Activated naive CD8-positive, alpha-beta T cell treated with anti-CD3 and anti-CD28 coated beads, Interleukin-2, amount 10 ng/mL, durations not matched to agents 7 days and 5 days (primary cell): ENCODE data around the gene CETP. TPM values are rescaled to one million over a fixed set of nuclear protein-coding genes. Genes with fewer than 3 reads are reported as not detected.
A peak's percentile ranks its signal among the peaks of the same experiment; 100 is the strongest.
"Not testable (repeated sequence)": the region's sequence is repeated elsewhere in the genome, so short reads cannot be mapped to it uniquely, and the experiment has no call there.

Experiments
- ATAC-seq: fragments of 150-1000 bp; cut with Tn5 transposase; one replicate; pipeline ENCODE4 v1.10.0; 2021; ENCODE audit warnings: low read depth, moderate library complexity
- POLR2A ChIA-PET: fragments of 350-600 bp; sonication (Branson Sonifier 250); formaldehyde crosslinking; loops from one replicate; lab custom pipeline; 2021; ENCODE audit warnings: antibody characterized with exemption; lab: Charles Lee
- DNase-seq: peaks from one replicate; pipeline ENCODE4 v3.0.0; 2021
- H3K27ac Mint-ChIP-seq: one replicate; pipeline ENCODE4 v1.8.0; 2022; ENCODE audit warnings: mild to moderate bottlenecking, mixed read lengths
- H3K27me3 Mint-ChIP-seq: one replicate; pipeline ENCODE4 v1.8.0; 2022; ENCODE audit warnings: mild to moderate bottlenecking, moderate library complexity, mixed read lengths
- H3K36me3 Mint-ChIP-seq: one replicate; pipeline ENCODE4 v1.8.0; 2021; ENCODE audit warnings: mild to moderate bottlenecking, mixed read lengths
- H3K4me1 Mint-ChIP-seq: one replicate; pipeline ENCODE4 v1.8.0; 2021; ENCODE audit warnings: mixed read lengths
- H3K4me3 Mint-ChIP-seq: one replicate; pipeline ENCODE4 v1.8.0; 2022; ENCODE audit warnings: mild to moderate bottlenecking, moderate library complexity, mixed read lengths
- H3K9me3 Mint-ChIP-seq: one replicate; pipeline ENCODE4 v1.8.0; 2021; ENCODE audit warnings: mixed read lengths
- total RNA-seq, 2 experiments: library from RNA; stranded (reverse); gene quantifications; one replicate each; pipeline ENCODE4 v1.2.3, GENCODE V29; 2021

Gene CETP
- total RNA-seq, 2 experiments from 2014 or later, result not detected

DNA sequence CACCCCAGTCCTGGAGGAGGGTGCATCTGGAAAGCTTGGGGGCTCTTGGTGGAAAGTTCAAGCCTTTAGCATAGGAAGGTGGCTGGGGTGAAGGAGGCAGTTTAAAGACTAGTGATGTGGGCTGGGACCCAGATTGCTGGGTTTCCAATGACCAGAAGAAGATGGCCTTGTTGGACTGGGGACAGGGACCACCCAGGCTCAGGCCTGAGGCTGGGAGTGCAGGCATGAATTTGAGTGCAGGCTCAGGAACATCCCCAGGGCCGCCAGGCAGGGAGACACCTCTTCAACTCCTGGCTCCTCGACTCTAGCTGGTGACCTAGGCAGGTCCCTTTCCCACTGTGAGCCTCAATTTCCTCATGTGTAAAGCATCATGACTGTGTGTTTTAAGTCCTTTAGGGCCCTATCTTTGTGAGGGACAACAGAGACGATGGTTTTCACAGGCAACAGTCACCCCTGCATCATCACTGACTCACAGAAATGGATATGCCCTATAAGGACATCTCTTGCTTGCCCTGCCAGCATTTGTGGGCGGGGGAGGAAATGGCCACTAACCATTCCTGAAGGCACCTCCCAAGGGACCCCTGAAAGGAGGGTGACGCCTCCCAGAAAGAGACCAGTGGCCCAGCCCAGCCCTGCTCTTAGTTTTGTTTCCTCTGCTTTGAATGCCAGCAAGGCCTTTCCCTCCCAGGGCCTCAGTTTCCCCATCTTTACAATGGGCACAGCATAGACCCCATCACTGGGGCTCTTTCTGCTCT lies 38.7 kb downstream of the CETP start:
- Mint-ChIP-seq H3K27ac (peak overlapping the region; percentile 92), H3K36me3 (peaks cover 46% of the 10 kb centered on the region), H3K4me3 (peak overlapping the region; percentile 29), H3K27me3 (no peaks in the 10 kb centered on the region), H3K4me1 (peaks cover 81% of the 10 kb centered on the region), H3K9me3 (no peaks in the 10 kb centered on the region)
- DNase-seq (peak; percentile 39), ATAC-seq (peak; percentile 48)
- POLR2A ChIA-PET, result interaction anchor here (1.2 to 4.2 kb wide), 4 partner anchors 9 to 41 kb away, joined by 3 to 47 read pairs (median 8); partner anchors contain the start of gene NLRC5

GRCh38 chr16:57001026-57001679 lies 39.4 kb downstream of the CETP start:
- DNase-seq, result peak; percentile 33
- POLR2A ChIA-PET, result interaction anchor here (2.4 to 4.2 kb wide), 2 partner anchors 12 to 40 kb away, joined by 10 to 47 read pairs; partner anchors contain the start of gene NLRC5

GRCh38 chr16:57003439-57004386 lies 42.0 kb downstream of the CETP start:
- peak; percentile 29 for DNase-seq
- Mint-ChIP-seq H3K27me3 (no peaks in the 10 kb centered on the region), H3K36me3 (peaks cover 44% of the 10 kb centered on the region), H3K9me3 (no peaks in the 10 kb centered on the region), H3K4me1 (peaks cover 70% of the 10 kb centered on the region), H3K4me3 (peak overlapping the region; percentile 55), H3K27ac (peak overlapping the region; percentile 73)
- no peak for ATAC-seq
- POLR2A ChIA-PET, result interaction anchor here (0.7 to 2.7 kb wide), 6 partner anchors 8 to 49 kb away, joined by 3 to 12 read pairs (median 5); partner anchors contain the start of gene NLRC5

More at GRCh38 chr16:57001026-57001679, 39.4 kb downstream of the CETP start:
- Mint-ChIP-seq H3K27me3 (no peaks in the 10 kb centered on the region), H3K36me3 (peaks cover 43% of the 10 kb centered on the region), H3K4me1 (peaks cover 79% of the 10 kb centered on the region), H3K4me3 (peak overlapping the region; percentile 66), H3K27ac (peak overlapping the region; percentile 92), H3K9me3 (no peaks in the 10 kb centered on the region)
- no peak for ATAC-seq

GRCh38 chr16:57004387-57005250 lies 42.9 kb downstream of the CETP start:
- ATAC-seq (no peak), DNase-seq (peak; percentile 24)
- H3K4me1 Mint-ChIP-seq, result peaks cover 64% of the 10 kb centered on the region
- no peaks in the 10 kb centered on the region for H3K9me3 Mint-ChIP-seq
- H3K27ac Mint-ChIP-seq, result peak overlapping the region; percentile 73
- peak overlapping the region; percentile 55 for H3K4me3 Mint-ChIP-seq
- POLR2A ChIA-PET, result interaction anchor here (1.3 to 2.7 kb wide), 4 partner anchors 8 to 35 kb away, joined by 3 to 12 read pairs (median 5); partner anchors contain the start of gene NLRC5
- H3K36me3 Mint-ChIP-seq, result peaks cover 42% of the 10 kb centered on the region
- no peaks in the 10 kb centered on the region for H3K27me3 Mint-ChIP-seq

- H3K27ac Mint-ChIP-seq, result peak overlapping the region; percentile 77
Measured at GRCh38 chr16:57005597-57005996, 43.8 kb downstream of the CETP start.

DNA sequence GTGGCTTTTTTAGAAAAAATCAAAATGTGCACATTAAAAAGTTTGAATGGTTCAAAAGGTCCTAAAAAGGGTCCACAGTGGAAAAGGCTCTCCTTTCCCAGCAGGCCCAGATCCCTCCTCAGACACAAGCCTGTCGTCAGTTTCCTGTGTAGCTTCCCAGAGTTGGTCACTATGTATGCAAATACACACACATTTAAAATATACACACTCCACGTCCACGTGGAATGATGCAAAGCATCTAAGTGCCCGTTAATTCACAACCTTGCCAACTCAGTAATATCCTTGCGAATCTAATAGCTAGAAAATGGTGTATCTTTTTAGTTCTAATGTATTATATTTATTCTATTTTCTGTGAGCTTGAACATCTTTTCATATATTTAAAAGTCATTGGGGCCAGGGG lies 45.3 kb downstream of the CETP start:
- H3K4me3 Mint-ChIP-seq, result no peak overlapping the region

More at GRCh38 chr16:57005597-57005996, 43.8 kb downstream of the CETP start:
- Mint-ChIP-seq H3K4me3 (peak overlapping the region; percentile 49), H3K36me3 (peaks cover 46% of the 10 kb centered on the region), H3K4me1 (peaks cover 63% of the 10 kb centered on the region)
- not testable (repeated sequence) for ATAC-seq, H3K9me3 Mint-ChIP-seq, H3K27me3 Mint-ChIP-seq
- POLR2A ChIA-PET, result interaction anchor here (0.7 to 2.7 kb wide), 5 partner anchors 7 to 93 kb away, joined by 3 to 12 read pairs (median 3); no protein-coding TSS in a partner anchor
- peak; percentile 24 for DNase-seq

GRCh38 chr16:57007530-57007929 lies 45.8 kb downstream of the CETP start:
- POLR2A ChIA-PET, result interaction anchor here (0.6 to 1.7 kb wide), 5 partner anchors 9 to 41 kb away, joined by 3 to 5 read pairs (median 3); no protein-coding TSS in a partner anchor
- Mint-ChIP-seq H3K9me3 (no peaks in the 10 kb centered on the region), H3K4me3 (no peak overlapping the region), H3K4me1 (peaks cover 64% of the 10 kb centered on the region), H3K27me3 (no peaks in the 10 kb centered on the region), H3K36me3 (peaks cover 39% of the 10 kb centered on the region), H3K27ac (no peak overlapping the region)
- ATAC-seq (no peak), DNase-seq (peak; percentile 21)

More for the DNA sequence above, 45.3 kb downstream of the CETP start:
- Mint-ChIP-seq H3K36me3 (peaks cover 42% of the 10 kb centered on the region), H3K9me3 (no peaks in the 10 kb centered on the region), H3K27me3 (no peaks in the 10 kb centered on the region), H3K27ac (peak overlapping the region; percentile 47), H3K4me1 (peaks cover 62% of the 10 kb centered on the region)
- no peak for ATAC-seq
- no peak for DNase-seq
- POLR2A ChIA-PET, result interaction anchor here (1.1 to 1.7 kb wide), 4 partner anchors 10 to 41 kb away, joined by 3 to 5 read pairs (median 3); no protein-coding TSS in a partner anchor

GRCh38 chr16:57008440-57008839 lies 46.7 kb downstream of the CETP start:
- no peaks in the 10 kb centered on the region for H3K27me3 Mint-ChIP-seq
- H3K4me1 Mint-ChIP-seq, result peaks cover 61% of the 10 kb centered on the region
- no peak overlapping the region for H3K27ac Mint-ChIP-seq
- ATAC-seq, result no peak
- no peak for DNase-seq
- no peaks in the 10 kb centered on the region for H3K9me3 Mint-ChIP-seq
- H3K4me3 Mint-ChIP-seq, result no peak overlapping the region
- peaks cover 36% of the 10 kb centered on the region for H3K36me3 Mint-ChIP-seq
- POLR2A ChIA-PET, result interaction anchor here (1.2 to 2.0 kb wide), 2 partner anchors 12 to 13 kb away, joined by 3 to 10 read pairs; no protein-coding TSS in a partner anchor

DNA sequence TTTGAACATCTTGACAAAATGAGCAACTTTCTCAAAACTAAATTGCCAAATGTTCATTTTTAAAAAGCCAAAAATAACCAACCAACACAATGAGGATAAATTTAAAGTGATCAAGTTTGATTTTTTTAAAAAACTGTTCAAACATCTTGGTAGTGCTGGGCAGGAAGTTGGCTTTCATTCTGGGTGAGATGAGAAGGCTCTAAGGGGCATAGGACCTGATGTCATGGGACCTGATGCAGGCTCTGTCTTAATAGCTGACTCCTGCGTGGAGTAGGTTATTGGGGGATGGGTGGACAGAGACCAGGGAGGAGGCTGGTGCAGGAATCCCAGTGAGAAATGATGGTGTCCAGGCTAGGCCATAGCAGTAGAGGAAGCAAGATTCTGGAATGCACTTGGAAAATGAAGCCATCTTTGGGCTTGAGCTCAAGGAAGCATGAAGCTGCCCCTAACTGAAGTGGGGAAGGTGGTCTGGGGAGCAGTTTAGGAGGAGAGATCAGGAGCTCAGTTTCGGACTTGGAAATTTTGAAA lies 48.0 kb downstream of the CETP start:
- Mint-ChIP-seq H3K27me3 (no peaks in the 10 kb centered on the region), H3K4me3 (peak overlapping the region; percentile 43), H3K27ac (peak overlapping the region; percentile 80), H3K4me1 (peaks cover 61% of the 10 kb centered on the region), H3K36me3 (peaks cover 26% of the 10 kb centered on the region), H3K9me3 (no peaks in the 10 kb centered on the region)
- peak; percentile 38 for ATAC-seq
- peak; percentile 31 for DNase-seq
- POLR2A ChIA-PET, result interaction anchor here (0.6 to 2.5 kb wide), 12 partner anchors 10 to 236 kb away, joined by 3 to 18 read pairs (median 6); partner anchors contain the start of genes ARL2BP and NLRC5

DNA sequence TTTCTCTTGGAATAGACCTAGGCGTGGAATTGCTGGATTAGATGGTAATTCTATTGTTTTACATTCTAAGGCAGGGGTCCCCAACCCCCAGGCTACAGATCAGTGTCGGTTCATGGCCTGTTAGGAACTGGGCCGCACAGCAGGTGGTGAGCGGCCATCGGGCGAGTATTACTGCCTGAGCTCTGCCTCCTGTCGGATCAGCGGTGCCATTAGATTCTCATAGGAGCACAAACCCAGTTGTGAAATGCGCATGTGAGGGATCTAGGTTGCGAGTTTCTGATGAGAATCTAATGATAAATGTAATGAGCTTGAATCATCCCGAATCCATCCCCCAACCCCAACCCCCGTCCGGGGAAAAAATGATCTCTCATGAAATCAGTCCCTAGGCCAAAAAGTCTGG lies 50.6 kb downstream of the CETP start:
- no peaks in the 10 kb centered on the region for H3K27me3 Mint-ChIP-seq

GRCh38 chr16:57013229-57013628 lies 51.5 kb downstream of the CETP start:
- ATAC-seq (no peak), DNase-seq (no peak)
- peaks cover 60% of the 10 kb centered on the region for H3K4me1 Mint-ChIP-seq
- no peaks in the 10 kb centered on the region for H3K27me3 Mint-ChIP-seq
- no peaks in the 10 kb centered on the region for H3K9me3 Mint-ChIP-seq
- H3K36me3 Mint-ChIP-seq, result peaks cover 27% of the 10 kb centered on the region
- POLR2A ChIA-PET, result interaction anchor here (1.2 kb wide), 1 partner anchor 9 kb away, joined by 5 read pairs; no protein-coding TSS in a partner anchor
- H3K4me3 Mint-ChIP-seq, result peak overlapping the region; percentile 79
- peak overlapping the region; percentile 92 for H3K27ac Mint-ChIP-seq

More for the DNA sequence above, 50.6 kb downstream of the CETP start:
- ATAC-seq (no peak), DNase-seq (peak; percentile 17)
- peaks cover 60% of the 10 kb centered on the region for H3K4me1 Mint-ChIP-seq
- peak overlapping the region; percentile 5 for H3K4me3 Mint-ChIP-seq
- no peaks in the 10 kb centered on the region for H3K9me3 Mint-ChIP-seq
- peak overlapping the region; percentile 9 for H3K27ac Mint-ChIP-seq
- POLR2A ChIA-PET, result interaction anchor here (1.2 to 1.8 kb wide), 2 partner anchors 8 to 17 kb away, joined by 5 read pairs; no protein-coding TSS in a partner anchor
- peaks cover 19% of the 10 kb centered on the region for H3K36me3 Mint-ChIP-seq
